Epidermal melanocyte (primary cell): ENCODE measurements around the gene SAMD3.
"Not testable (repeated sequence)": the region's sequence is repeated elsewhere in the genome, so short reads cannot be mapped to it uniquely, and the experiment has no call there.

Source experiments
- DNase-seq: peaks from one replicate; pipeline ENCODE4 v3.0.0; 2011; ENCODE audit warnings: low spot score; ENCODE audit not compliant: insufficient read length

Gene SAMD3

GRCh38 chr6:130136798-130137197 lies 86.0 kb downstream of the SAMD3 start:
- DNase-seq: no peak

- no peak for DNase-seq
These were observed 88.2 kb downstream of the SAMD3 start for GRCh38 chr6:130134582-130134981.

DNA sequence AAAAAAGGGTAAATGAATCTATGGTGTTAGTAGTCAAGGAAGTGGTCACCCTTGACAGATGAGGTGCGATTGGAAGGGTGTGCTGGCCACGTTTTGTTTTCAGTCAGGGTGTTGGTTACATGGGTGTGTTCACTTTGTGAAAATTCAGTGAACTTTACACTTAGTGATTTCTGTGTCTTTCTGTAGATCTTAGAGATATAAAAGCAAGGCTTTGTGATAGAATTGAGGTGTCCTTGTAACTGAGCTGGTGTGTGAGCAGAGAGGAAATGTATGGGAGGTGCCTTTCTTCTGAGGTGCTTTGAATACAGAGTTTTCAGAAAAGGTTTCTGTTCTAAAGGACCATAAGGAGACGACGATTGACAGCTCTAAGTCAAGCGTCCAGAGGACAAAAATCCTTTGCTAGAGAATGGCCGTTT lies 90.5 kb downstream of the SAMD3 start:
- no peak for DNase-seq

DNA sequence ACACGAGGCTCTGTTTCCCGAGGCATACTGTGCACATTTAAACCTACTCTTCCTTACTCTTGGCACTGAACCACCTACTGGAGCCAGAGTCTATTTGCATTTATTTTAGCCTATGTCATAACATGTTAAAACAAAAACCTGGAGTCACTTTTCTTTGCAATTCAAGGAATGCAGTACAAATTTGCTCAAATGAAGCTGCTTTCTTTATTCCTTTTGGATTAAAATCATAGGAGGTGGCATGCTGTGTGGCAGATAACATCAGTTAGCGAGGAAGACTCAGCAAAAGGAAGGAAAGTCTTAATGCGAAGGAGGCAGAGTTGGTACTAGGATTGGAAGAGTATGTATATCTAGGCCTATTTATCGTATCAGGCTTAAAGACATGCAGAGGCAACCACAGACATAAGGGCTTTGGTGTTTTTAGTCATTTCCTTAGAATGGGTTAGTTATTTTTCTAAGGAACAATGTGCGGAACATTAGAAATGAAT lies 92.9 kb downstream of the SAMD3 start:
- DNase-seq: no peak

DNA sequence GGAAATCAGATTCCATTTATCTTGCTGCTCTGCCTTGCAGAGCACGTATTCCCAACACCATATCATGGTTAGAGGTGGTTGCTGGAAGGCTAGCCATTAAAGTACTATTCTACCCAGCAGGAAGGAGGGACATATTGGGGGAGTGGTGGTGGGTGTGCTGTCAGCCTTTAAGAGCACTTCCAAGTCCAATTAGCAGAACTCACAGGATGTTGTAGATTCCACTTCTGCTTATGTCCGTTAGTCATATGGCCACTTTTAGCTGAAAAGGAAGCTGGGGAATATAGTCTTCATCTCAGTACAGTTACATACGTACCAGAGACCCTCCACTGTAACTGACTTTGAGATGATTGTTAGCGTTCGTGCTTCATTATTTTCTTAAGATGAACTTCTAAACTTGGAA lies 94.4 kb downstream of the SAMD3 start:
- no peak for DNase-seq

- DNase-seq: no peak
These were observed 95.6 kb downstream of the SAMD3 start for GRCh38 chr6:130127195-130127594.

- no peak for DNase-seq
These were observed 100.5 kb downstream of the SAMD3 start for GRCh38 chr6:130122243-130122642.

- DNase-seq: no peak
These were observed 102.0 kb downstream of the SAMD3 start for GRCh38 chr6:130120731-130121130.

GRCh38 chr6:130119211-130119610 lies 103.5 kb downstream of the SAMD3 start:
- no peak for DNase-seq

DNA sequence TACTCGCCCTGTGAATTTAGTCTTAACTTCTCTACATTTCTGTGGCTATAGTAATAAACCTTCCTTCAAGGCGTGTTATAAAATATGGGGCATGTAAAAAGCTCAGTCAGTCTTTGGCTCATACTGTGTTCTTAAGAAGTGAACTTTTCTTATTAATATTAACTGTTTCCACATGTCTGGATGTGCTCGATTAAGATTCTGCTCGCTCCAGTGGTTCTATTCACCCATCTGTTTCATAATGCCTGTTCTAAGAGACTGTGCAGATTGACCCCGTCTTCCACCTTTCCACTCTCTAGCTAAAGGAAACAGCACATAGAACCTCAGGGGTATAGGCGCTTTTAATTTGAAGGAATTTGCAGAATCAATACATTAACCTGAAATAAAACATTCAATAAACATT lies 104.5 kb downstream of the SAMD3 start:
- DNase-seq: no peak

DNA sequence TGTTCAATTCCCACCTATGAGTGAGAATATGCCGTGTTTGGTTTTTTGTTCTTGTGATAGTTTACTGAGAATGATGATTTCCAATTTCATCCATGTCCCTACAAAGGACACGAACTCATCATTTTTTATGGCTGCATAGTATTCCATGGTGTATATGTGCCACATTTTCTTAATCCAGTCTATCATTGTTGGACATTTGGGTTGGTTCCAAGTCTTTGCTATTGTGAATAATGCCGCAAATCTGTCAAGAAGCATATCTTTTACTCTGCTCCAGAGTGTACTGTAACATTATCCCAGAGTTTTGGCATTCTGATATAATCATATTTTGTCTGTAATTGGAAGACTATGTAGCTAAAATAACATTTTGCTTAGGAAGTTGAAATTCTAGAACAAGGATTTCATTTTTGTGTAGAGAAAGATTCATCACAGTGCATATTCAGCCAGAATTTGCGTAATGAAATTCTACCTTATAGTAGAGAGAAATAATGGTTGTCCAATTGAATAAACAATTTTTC lies 105.5 kb downstream of the SAMD3 start:
- DNase-seq: not testable (repeated sequence)

DNA sequence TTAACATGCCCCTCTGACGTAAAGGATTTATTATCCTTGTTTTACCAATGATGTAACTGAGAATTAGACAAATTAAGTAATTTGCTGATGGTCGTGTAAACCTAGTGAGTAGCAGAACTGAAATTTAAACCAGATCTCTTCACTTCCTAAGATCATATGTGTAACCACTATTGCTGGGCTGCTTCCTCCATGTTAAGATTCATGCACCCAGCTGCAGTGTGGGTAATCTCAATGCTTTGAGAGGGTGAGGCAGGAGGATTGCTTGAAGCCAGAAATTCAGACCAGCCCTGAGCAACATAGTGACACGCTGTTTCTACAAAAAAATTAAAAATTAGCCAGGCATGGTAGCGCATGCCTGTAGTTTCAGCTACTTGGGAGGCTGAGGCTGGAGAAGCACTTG lies 106.5 kb downstream of the SAMD3 start:
- no peak for DNase-seq

DNA sequence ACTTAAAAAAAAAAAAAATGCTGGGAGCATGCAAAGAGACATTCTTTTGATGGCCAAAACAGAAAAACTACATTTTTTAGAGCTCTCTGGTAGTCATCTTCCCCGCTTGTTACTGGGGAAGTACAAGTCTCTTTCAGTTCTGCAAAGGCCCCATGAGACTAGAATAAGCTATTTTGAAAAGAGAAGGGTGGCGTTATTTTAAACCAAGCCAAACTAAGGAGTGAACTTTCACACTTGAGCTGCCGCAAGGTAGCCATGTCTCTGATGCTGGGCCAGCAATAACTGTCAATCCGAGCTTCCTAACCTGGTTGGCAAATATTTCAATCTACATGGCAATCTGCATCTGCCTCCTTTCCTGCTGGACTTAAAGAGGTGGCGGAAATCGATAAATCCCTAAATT lies 107.7 kb downstream of the SAMD3 start:
- no peak for DNase-seq

- DNase-seq: no peak
These were observed 109.5 kb downstream of the SAMD3 start for GRCh38 chr6:130113201-130113710.

- no peak for DNase-seq
These were observed 111.7 kb downstream of the SAMD3 start for GRCh38 chr6:130111031-130111430.

DNA sequence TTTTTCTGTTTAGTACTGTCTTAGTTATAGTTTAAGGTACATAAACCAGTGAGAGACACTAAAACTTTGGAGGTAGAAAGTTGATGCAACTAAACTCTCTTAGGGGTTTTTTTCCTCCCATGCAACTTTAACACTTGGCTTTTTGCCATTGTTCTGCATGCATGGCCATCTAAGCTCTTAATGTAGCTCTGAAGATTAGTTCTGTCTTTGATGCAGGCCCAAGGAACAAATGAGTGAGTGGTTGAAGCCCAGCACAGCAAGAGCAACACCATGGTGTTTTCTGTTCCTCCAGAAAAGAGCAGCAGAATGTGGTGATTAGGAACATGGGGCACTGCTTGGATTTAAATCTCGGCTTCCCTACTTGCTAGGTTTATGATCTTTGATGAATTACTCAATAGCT lies 115.0 kb downstream of the SAMD3 start:
- DNase-seq: no peak

GRCh38 chr6:130105996-130106704 lies 116.6 kb downstream of the SAMD3 start:
- DNase-seq: no peak

DNA sequence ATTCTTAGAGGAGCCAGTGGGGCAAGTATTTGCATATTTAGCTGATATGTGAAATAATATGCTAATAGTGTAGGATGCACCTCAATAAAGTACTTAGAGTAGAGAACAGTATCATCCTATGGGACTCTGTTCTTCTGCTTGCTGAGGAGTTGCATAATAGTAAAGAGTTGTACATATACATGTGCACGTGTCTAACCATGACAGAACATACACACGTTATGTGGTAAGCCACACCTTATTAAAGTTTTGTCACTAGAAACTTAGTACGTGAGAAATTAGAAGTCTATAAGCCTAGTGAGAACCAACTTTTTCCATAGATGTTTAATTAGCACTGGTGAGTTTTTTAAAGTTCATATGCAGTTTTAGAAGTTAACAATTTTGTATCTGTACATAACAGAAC lies 123.6 kb downstream of the SAMD3 start:
- no peak for DNase-seq

DNA sequence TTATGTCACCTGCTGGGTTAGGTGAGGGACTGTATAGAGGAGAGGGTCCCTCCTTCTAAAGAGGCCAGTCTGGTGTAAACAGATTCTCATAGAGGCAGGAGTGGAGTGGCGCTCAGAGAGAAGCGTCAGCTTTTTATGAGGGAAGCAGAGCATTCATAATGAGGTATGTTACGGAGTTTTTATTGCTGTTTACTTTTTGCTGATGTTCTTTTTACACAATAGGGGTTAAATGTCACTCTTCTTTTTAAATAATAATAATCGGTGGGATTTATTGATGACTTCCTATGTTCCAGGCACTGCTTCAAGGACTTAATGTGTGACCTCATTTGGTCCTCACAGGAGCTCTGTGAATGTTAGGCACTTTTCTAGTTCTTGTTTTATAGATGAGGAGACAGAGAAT lies 124.4 kb downstream of the SAMD3 start:
- no peak for DNase-seq
